Colon (tissue), 2 donors: ENCODE measurements around the gene F11.
"Not testable (repeated sequence)": the region's sequence is repeated elsewhere in the genome, so short reads cannot be mapped to it uniquely, and the experiment has no call there.

Experiments
- FAIRE-seq: peaks from 2 replicates; lab custom pipeline; 2012; peaks lifted over from hg19 to GRCh38; lab: Jason Lieb, UNC
- donor health status: control.
- donor health status: control.

The F11 gene

DNA sequence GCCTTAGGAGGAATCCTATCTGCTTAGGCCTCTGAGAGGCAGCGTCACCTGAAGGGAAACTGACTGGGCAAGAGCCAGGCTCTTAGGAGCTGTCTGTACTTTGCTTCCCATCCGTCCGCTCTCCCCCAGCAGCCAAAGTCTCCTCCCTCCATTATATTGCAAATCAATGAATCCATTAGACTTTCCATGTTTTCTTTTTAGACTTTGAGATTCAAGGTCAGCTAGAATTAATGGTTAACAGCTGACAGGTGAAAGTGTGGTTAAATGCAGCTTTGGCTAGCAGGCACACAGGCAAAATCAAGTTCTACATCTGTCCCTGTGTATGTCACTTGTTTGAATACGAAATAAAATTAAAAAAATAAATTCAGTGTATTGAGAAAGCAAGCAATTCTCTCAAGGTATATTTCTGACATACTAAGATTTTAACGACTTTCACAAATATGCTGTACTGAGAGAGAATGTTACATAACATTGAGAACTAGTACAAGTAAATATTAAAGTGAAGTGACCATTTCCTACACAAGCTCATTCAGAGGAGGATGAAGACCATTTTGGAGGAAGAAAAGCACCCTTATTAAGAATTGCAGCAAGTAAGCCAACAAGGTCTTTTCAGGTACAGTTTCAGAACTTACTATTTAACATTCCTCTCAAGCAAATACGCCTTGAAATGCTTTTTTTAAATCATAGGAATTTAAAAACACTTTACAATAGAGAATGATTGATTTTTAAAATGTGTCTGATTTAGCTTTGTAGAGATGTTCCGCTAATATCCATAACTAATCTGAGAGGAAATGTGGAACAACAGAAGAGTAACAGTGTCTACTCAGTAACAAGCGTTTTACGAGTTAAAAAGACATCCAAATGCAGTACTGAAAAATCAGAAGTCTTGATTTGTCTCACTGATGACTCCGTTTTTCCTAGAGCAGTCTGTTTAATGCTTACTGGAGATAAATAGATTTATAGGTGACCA lies at the start of gene F11:
TSS of gene F11 (plus strand) at position 507 of the 970 bp plus-strand sequence. CDS start 948 bp downstream, outside the sequence.
- FAIRE-seq, result no peak

DNA sequence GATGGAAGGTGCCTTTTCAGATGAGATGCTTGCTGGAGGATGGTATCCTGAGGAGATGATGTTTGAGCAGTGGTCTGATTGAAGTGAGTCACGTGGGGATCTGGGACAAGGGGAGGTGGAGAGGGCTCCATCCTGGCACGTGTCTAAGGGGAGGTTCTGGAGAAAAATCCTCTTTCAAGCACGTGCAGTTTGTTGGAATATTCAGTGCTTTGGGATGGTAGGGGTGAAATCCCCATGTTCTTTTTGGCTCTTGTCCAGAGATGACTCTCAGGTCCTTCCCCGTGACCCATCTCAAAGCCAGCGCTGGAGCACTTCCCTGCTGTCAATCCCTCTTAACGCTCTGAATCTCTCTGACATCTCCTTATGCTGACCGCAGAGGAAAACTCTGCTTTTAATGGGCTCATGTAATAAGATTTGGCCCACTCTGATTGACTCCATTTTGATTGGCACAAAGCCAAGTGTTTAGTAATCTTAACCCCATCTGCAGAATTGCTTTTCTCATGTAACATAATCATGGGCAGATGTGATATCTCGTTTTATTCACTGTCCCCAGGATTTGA lies 49.4 kb upstream of the F11 start:
- FAIRE-seq, result no peak

DNA sequence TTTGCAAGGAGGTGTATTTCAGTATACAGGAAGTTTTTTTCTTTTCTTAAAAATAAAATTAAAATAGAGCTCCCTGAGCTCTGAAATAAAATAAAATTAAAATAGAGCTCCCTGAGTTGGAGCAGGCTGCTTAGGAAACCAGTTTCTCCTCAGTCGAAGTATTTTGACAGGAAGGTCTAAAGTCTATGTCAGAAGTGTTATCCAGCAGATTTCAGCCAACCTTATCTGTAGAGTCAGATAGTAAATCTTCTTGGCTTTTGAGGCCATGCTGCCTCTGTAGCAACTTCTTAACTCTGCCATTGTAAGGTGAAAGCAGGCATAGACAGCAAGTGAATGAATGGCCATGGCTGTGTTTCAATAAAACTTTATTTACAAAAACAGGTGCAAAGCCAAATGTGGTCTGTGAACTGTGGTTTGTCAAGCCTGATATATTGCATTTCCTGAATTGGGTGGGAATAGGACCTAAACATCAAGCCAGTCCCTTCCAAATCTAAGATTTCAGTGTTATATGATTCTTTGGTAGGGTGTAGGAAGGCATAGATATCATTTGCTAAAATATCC lies 48.2 kb upstream of the F11 start:
- no peak for FAIRE-seq

GRCh38 chr4:186221624-186222023 lies 44.4 kb upstream of the F11 start:
- no peak for FAIRE-seq

GRCh38 chr4:186225848-186226247 lies 40.1 kb upstream of the F11 start:
- FAIRE-seq, result no peak

DNA sequence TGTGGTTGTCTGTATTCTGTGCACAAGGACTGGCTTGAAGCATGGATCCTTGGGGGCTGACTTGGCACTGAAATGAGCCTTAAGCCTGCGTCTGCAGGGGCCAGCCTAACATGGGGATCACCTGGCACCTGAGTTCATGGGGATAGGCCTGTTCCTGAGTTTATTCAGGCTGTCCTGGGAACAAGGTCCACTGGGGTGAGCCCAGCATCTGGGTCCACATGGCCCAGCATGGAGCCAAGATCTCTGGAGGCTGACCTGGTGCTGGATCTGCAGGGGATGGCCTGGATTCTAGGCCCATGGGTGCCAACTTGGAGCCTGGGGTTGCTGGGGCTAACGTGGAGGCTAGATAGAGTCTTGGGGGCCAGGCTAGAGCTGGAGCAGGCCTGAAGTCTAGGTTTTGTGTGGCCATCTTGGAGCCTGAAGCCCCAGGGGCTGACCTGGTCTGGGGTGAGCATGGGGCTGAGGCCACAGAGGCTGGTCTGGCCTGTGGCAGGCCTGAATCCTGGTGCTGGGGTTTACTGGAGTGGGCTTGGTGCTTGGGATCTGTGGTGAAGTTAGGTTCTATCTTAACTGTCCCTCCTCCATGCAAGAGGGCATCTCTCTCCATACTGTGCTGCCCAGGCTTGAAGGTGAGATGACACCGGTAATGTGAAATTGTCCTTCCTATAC lies 39.3 kb upstream of the F11 start:
- FAIRE-seq, result no peak

DNA sequence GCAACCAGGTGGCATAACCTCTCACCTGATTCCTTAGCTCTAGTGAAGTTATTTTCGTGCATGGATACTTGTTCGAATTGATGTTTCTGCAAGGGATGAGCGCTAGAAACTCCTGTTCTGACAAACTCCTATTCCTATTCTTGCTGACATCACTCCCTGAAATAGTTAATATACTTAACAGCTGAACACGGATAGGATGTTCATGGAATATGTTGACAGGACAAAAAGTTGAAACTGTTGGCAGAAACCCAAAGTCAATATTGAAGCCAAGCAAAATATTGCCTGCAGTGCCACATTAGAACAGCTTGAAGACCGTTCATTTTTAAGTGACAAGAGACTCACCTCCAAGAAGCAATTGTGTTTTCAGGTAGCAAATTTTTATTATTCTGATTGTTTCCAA lies 38.8 kb upstream of the F11 start, which contains the start of gene KLKB1:
TSS of gene KLKB1 (plus strand) at position 287 of the 400 bp plus-strand sequence. CDS start 689 bp downstream, outside the sequence.
- FAIRE-seq, result no peak

GRCh38 chr4:186227744-186228513 lies 38.1 kb upstream of the F11 start:
- FAIRE-seq, result no peak

GRCh38 chr4:186228514-186228894 lies 37.5 kb upstream of the F11 start:
- no peak for FAIRE-seq

- no peak for FAIRE-seq
Observed at GRCh38 chr4:186234367-186234766, 31.6 kb upstream of the F11 start.

DNA sequence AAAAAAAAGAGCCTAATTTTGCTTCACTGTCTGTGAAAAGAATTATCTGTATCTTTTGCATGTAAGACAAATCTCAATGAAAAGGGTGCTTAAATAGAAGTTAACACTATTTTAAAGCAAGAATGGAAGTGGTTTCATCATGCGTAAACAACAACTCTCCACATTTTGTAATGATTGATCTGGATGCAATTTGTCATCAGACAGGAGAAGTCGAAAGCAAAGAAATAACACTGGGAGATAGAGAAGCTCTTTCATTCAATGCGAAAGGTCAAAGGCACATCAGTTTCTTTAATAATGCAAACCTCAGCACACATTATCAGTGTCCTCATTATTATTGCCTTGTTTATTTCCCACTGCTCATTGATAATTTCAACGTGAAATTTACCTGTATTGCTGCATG lies 29.9 kb upstream of the F11 start:
- FAIRE-seq, result no peak

GRCh38 chr4:186240452-186240847 lies 25.5 kb upstream of the F11 start:
- no peak for FAIRE-seq

- FAIRE-seq, result no peak
Observed at GRCh38 chr4:186240848-186241491, 25.0 kb upstream of the F11 start.

GRCh38 chr4:186241616-186242015 lies 24.4 kb upstream of the F11 start:
- FAIRE-seq, result no peak

- not testable (repeated sequence) for FAIRE-seq
Observed at GRCh38 chr4:186242031-186242430, 24.0 kb upstream of the F11 start.

- no peak for FAIRE-seq
Observed at GRCh38 chr4:186243331-186243730, 22.7 kb upstream of the F11 start.

DNA sequence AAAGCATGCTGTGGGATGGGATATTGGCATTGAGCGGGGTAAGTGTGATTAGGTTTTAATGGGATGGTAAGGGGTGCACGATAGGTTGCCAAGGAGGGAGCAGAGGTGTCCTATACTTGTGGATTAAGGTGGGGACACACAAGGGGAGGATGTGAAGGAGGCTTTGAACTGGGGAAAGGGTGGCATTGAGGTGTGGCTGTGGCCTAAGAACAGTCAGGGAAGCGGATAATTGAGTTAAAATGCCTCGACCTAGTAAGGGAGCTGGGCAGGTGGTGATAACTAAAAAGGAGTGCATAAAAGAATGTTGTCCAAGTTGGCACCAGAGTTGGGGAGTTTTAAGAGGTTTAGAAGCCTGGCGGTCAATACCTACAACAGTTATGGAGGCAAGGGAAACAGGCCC lies 21.2 kb upstream of the F11 start:
- no peak for FAIRE-seq

GRCh38 chr4:186247062-186247752 lies 18.8 kb upstream of the F11 start:
- FAIRE-seq, result not testable (repeated sequence)

- FAIRE-seq, result no peak
Observed at GRCh38 chr4:186248643-186249042, 17.3 kb upstream of the F11 start.
